ENCODE data around the gene RFTN1.
A peak's percentile ranks its signal among the peaks of the same experiment; 100 is the strongest.

RFTN1 gene

GRCh38 chr3:16399473-16399872 lies 114.0 kb downstream of the RFTN1 start:
- DNase-seq, result no peak

GRCh38 chr3:16398648-16399047 lies 114.9 kb downstream of the RFTN1 start:
- DNase-seq, result no peak

DNA sequence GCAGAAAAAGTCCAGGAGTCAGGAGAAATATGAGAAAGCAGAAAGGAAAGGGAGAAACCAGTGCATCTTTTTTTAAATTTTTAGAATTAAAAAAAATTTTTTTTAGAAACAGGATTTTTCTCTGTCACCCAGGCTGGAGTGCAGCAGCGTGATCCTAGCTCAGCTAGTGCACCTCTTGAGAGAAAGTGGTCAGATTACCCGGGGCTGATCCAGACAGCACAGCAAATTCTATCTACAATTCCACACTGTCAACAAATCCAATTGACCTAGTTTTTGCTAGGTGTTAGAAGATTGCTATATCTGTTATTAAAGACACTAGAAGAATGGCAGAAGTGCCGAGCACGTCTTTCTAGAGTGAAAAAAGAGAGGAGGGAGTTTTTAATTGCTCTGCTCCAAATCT lies 117.3 kb downstream of the RFTN1 start:
- no peak for DNase-seq

DNA sequence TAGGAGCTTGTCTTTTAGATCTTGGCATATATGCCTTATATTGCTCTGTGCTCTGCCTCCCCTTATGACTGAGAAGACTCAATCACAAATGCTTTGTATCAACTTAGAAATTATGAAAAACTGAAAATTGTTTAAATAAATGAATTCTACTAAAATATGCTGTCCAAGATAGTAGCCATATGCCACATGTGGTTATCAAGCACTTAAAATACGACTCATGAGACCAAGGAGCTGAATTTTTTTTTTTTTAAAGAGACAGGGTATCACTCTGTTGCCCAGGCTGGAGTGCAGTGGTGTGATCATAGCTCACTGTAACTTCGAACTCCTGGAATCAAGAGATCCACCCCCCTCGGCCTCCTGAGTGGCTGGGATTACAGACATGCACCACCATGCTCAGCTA lies 118.3 kb downstream of the RFTN1 start:
- DNase-seq, result no peak

- no peak for DNase-seq
These were observed 118.9 kb downstream of the RFTN1 start for GRCh38 chr3:16394639-16395038.

DNA sequence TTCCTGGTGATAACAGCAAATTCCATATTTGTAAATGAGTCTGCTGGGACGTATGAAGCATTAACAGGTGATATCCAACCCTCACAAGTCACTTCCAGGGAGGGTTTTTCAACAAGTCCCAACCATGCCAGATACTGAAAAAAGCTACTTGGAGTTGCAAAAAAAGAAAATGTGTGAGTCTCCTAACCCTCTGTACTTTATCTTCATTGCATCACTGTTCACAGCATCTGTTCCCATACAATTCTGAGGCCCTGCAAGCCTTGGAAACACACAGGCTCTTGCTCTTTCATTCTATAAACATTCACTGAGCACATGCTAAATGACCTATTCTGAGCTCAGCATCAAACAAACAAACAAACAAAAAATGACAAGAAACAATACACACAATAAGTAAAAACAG lies 120.8 kb downstream of the RFTN1 start:
- DNase-seq, result no peak

GRCh38 chr3:16392065-16392464 lies 121.4 kb downstream of the RFTN1 start:
- DNase-seq, result no peak

GRCh38 chr3:16390581-16390980 lies 122.9 kb downstream of the RFTN1 start:
- DNase-seq, result no peak

- no peak for DNase-seq
These were observed 124.6 kb downstream of the RFTN1 start for GRCh38 chr3:16388850-16389441.

GRCh38 chr3:16386561-16386960 lies 126.9 kb downstream of the RFTN1 start:
- DNase-seq, result no peak

DNA sequence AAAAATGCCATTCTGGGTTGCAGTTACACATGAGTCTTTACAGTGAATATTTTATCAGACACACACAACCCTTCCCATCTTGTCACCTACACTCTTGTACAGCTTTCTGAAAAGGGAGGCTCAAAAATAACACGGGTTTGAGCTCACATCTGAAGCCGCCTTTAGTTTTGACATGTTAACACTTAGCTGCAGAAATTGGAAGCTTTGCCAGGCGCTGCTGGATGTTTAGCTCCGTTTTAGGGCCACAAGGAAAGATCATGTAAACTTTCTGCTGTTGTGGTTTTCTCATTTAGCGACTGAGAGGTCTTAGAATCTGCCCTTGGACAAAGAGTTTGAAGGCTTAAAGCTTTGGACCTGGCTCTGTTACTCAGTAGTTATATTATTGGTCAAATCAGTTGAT lies 128.3 kb downstream of the RFTN1 start:
- DNase-seq, result no peak

DNA sequence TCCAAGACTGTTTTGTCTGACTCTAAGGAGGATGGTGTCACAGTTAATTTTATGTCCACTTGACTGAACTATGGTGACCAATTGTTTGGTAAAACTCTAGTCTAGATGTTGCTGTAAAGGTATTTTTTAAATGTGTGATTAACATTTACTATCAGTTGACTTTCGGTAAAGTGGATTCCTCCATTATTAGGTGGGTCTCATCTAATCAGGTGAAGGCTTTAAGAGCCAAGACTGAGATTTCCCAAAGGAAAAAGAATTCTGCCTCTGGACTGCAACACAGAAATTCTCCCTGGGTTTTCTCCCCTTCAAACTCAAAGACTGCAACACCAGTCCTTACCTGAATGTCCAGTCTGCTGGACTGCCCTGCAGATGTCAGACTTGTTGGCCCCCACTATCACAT lies 129.6 kb downstream of the RFTN1 start:
- no peak for DNase-seq

DNA sequence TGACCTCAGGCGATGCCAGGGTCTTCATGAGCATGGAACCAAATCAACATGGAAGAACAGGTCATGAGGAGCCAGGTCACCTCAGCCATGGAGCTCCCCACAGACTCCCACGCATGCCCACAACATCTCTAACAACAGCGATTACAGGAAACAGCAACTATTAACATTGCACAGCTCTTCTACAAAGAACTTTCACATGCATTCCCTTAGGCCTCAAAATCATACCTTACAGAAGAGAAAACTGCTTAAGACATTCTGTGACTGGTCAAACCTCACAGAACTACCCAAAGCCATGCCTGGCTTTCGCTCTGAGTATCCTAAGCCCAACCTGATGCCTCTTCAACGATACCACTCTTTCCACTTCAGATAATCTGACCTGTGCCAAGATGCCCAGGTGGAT lies 130.7 kb downstream of the RFTN1 start:
- DNase-seq, result no peak

DNA sequence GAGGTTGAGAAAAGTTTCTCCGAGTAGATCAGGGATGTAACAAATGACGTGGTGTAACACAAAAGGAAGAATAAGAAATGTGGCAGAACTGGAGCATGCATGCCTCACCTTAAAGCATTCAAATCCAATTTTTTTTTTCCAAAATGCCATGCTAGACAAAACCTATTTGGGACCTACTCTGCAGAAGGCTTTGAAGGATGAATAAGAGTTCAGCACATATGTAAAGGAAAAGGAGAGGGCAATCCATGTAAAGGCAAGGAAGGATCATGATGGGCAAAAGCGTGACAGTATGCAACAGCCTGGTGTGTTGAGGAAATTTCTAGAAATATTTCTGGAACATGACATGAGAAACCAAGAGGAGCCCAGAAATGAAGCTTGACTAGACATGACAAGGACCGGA lies 132.1 kb downstream of the RFTN1 start:
- DNase-seq, result no peak

DNA sequence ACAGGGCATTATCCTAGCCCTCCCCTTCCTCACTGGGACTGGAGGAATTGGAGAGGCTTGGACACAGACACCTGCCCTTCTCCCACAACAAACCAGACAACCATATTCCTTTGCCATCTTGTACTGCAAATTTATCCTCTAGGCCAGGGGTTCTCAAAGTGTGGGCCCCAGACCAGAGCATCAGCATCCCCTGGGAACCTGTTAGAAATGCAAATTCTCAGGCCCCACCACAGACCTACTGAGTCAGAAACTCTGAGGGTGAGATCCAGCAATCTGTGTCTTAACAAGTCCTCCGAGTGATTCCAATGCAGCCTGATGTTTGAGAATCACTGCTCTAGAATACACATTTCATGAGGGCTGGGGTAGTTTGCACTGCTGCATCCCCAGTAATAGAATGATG lies 133.1 kb downstream of the RFTN1 start:
- no peak for DNase-seq

GRCh38 chr3:16379838-16380237 lies 133.7 kb downstream of the RFTN1 start:
- no peak for DNase-seq

- DNase-seq, result peak; percentile 74
These were observed 134.6 kb downstream of the RFTN1 start for GRCh38 chr3:16378920-16379319.

DNA sequence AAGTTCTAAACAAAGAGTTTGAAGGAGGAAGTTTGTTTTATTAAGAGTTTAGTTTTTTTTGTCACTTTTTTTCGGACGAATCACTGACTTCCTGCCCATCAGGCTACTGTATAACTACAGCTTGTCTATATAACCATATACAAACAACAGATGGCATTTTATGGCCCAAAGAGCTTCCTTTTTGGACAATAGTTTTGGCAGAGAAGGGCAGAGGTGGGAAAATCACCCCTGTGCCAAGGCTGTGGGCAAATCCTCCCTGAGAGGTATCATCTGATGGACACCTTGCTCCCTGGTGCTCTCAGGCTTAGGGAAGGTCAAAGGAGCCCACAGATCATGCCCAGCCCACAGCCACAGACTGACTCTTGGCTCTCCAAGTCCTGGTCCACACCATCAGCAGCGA lies 135.1 kb downstream of the RFTN1 start:
- DNase-seq, result no peak

- DNase-seq, result no peak
These were observed 135.6 kb downstream of the RFTN1 start for GRCh38 chr3:16377847-16378302.

DNA sequence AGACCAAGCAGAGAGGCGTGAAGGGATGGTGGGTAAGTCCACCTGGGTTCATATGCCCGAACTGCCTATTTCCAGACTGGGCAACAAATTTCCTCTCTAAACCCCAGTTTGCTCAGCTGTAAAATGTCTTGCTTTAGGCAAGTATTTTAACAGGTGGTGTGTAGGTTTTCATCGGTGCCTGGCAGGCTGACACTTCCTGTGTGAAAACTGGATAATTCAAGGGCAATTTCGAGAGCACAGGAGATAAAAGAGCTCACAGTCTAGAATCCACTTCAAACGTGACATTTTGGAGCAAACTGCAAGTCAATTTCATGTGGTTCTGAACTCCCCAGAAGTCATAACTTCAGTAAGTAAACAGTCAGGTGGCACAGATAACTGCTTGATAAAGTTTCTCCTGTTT lies 136.3 kb downstream of the RFTN1 start:
- DNase-seq, result peak; percentile 33

DNA sequence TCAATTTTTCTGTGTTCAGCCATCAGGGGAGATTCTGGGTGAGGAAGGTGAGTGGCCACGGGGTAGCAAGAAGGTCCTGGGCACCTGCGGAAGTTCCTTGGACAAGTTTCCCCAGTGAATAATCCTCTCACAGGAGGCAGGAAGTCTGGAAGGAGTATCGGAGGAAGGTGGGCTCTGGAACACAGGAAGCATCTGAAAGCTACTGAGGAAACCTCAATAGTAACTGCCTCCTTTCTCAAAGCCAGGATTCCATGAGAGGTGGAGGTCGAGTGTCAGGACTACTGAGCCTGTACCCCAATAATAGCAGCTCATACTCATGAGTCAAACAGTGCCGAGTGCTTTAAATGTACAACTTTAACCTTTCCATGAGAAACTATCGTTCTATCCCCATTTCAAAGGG lies 137.6 kb downstream of the RFTN1 start:
- DNase-seq, result no peak

- DNase-seq, result no peak
These were observed 138.6 kb downstream of the RFTN1 start for GRCh38 chr3:16374935-16375245.

GRCh38 chr3:16374047-16374934 lies 139.2 kb downstream of the RFTN1 start:
- peak; percentile 48 for DNase-seq

- no peak for DNase-seq
These were observed 140.1 kb downstream of the RFTN1 start for GRCh38 chr3:16373341-16373946.
